Stimulated activated CD4-positive, alpha-beta T cell treated with anti-CD3 and anti-CD28 coated beads, TNF-alpha, amount 100 ng/mL, for 48 hours (primary cell): ENCODE results near the gene GAPDH.
"Not testable (repeated sequence)": the region's sequence is repeated elsewhere in the genome, so short reads cannot be mapped to it uniquely, and the experiment has no call there.

ENCODE experiments used
- DNase-seq, 3 donors: peaks; one replicate each; pipeline ENCODE4 v3.0.0-alpha.2; 2020; ENCODE audit warnings: low read depth in 3 of 3

Gene GAPDH

DNA sequence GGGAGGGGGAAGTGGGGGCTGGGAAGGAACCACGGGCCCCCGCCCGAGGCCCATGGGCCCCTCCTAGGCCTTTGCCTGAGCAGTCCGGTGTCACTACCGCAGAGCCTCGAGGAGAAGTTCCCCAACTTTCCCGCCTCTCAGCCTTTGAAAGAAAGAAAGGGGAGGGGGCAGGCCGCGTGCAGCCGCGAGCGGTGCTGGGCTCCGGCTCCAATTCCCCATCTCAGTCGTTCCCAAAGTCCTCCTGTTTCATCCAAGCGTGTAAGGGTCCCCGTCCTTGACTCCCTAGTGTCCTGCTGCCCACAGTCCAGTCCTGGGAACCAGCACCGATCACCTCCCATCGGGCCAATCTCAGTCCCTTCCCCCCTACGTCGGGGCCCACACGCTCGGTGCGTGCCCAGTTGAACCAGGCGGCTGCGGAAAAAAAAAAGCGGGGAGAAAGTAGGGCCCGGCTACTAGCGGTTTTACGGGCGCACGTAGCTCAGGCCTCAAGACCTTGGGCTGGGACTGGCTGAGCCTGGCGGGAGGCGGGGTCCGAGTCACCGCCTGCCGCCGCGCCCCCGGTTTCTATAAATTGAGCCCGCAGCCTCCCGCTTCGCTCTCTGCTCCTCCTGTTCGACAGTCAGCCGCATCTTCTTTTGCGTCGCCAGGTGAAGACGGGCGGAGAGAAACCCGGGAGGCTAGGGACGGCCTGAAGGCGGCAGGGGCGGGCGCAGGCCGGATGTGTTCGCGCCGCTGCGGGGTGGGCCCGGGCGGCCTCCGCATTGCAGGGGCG lies at the start of gene GAPDH:
Gene GAPDH, plus strand, starts transcription at position 595 of the 772 bp plus-strand sequence. CDS start 316 bp downstream, outside the sequence.
- DNase-seq, result peak; percentile 83 to 88 (median 87)

DNA sequence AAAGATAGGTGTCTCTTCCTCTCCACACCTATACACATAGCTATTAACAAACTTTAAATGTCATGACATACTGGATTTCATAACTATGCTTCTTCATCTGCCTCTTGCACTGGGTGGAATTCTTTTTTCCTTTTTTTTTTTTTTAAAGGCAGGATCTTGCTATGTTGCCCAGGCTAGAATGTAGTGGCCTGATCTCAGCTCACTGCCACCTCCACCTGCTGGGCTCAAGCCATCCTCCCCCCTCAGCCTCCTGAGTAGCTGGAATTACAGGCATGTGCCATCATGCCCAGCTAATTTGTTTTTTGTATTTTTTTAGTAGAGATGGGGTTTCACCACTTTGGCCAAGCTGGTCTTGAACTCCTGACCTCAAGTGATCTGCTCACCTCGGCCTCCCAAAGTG lies 46.1 kb upstream of the GAPDH start:
- no peak for DNase-seq

- DNase-seq, result no peak
Observed at GRCh38 chr12:6489449-6489848, 44.9 kb upstream of the GAPDH start.

GRCh38 chr12:6490673-6491072 lies 43.6 kb upstream of the GAPDH start:
- DNase-seq, result not testable (repeated sequence)

DNA sequence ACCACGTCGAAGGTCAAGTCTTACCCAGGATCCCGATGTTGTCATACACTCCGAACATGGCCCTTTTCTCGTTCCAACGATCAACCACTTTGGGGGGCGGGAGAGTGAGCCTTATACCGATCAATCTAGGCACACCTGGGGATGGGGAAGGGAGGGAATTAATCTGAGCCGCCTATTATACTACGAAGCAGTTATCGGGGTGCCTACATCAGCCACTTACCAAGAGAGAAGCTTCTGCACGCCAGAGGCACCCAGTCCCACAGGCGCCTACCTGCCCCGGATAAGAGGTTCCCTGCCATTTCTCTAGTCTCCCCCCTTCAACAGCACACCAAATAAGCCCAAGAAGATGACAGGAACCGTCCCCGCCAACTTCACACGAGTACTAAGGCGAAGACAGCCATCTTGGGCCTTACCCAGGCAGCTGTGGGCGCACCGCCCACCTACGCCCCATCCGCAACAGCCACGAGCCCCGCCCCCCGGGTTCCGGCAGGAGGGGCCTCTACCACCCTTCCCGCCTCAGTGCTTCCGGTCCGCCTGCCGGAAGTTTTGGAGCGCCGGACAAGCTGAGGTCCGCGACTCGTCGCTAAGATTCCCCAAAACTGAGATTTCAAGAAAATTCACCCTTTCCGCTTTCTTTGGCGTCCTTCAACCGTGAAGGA lies 41.4 kb upstream of the GAPDH start, which contains the start of gene MRPL51:
Gene MRPL51, minus strand, starts transcription at position 425 of the 659 bp plus-strand sequence. Its CDS starts 126 bp downstream, at position 299.
- DNase-seq, result peak; percentile 97 to 99 (median 98)

GRCh38 chr12:6493497-6494257 lies 40.6 kb upstream of the GAPDH start, which contains the start of gene NCAPD2:
Gene NCAPD2 (plus strand): TSS chr12:6494102. CDS start chr12:6495099, 997 bp downstream.
- peak; percentile 87 to 95 (median 95) for DNase-seq

GRCh38 chr12:6494258-6494743 lies 40.0 kb upstream of the GAPDH start:
- no peak for DNase-seq

- no peak for DNase-seq
Observed at GRCh38 chr12:6494968-6495367, 39.3 kb upstream of the GAPDH start.

DNA sequence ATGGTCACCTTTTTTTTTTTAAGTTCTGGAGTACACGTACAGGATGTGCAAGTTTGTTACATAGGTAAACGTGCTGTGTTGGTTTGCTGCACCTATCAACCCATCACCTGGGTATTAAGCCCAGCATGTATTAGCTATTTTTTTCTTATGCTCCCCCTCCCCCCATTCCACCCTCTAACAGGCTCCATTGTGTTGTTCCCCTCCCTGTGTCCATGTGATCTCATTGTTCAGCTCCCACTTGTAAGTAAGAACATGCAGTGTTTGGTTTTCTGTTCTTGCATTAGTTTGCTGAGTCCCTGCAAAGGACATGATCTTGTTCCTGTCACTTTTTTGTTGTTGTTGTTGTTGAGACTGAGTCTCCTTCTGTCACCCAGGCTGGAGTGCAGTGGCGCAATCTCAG lies 37.0 kb upstream of the GAPDH start:
- not testable (repeated sequence) for DNase-seq

GRCh38 chr12:6500466-6500865 lies 33.9 kb upstream of the GAPDH start:
- DNase-seq, result no peak

DNA sequence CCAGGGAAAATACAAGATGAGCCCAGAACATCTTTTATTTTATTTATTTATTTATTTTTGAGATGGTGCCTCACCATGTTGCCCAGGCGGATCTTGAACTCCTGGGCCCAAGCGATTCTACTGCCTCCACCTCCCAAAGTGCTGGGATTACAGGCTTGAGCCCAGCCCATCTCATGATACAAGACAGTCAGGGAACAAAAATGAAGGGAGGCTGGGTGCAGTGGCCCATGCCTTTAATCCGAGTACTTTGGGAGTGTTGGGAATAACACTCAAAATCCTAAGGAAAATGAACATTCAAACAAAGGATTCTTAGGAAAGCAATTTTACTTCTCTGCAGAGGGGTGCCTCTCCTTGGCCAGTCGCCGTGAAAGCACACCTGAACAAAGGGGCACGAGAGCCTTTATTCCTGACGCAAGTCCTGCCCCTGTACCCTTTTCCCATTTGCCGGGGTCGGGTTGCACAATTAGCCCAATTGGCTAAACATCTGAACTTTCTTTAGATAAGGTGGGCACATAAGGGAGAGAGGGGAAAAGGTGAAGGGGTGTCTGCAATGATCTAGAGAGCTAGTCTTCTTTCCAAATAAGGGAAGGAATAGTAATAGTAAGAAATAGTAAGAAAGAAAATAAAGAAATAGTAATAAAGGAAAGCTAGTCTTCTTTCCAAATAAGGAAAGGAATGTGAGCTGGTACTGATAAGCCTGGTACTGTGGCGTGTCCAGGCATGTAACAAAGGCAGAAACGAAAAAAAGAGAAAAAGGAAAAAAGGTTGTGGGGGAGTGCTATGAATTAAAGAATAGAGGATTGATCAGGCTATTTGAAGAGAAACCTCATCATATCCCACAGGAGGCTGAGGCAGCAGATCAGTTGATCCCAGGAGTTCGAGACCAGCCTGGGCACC lies 27.0 kb upstream of the GAPDH start:
- DNase-seq, result no peak

GRCh38 chr12:6508087-6508486 lies 26.2 kb upstream of the GAPDH start:
- DNase-seq, result no peak

- no peak for DNase-seq
Observed at GRCh38 chr12:6520186-6520585, 14.1 kb upstream of the GAPDH start.

GRCh38 chr12:6522193-6522592 lies 12.1 kb upstream of the GAPDH start:
- DNase-seq, result no peak

DNA sequence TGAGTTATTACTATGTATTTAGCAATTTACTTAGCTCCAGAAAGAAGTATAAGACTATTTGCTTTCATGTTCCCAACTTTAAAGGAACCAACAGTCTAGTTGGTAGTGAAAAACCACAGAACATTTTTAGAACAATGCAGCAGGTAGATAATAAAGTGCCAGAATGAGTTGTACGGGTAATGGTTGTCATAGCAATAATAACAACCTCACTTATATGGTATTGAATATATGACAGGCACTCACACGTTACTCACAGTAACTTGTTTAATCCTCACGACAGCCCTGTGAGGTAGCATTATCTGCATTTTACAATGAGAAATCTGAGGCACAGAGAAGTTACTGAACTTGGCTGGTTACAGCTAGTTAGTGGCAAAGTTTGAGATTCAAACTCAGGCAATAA lies 10.6 kb upstream of the GAPDH start:
- DNase-seq, result no peak

- DNase-seq, result no peak
Observed at GRCh38 chr12:6524648-6525047, 9.7 kb upstream of the GAPDH start.

DNA sequence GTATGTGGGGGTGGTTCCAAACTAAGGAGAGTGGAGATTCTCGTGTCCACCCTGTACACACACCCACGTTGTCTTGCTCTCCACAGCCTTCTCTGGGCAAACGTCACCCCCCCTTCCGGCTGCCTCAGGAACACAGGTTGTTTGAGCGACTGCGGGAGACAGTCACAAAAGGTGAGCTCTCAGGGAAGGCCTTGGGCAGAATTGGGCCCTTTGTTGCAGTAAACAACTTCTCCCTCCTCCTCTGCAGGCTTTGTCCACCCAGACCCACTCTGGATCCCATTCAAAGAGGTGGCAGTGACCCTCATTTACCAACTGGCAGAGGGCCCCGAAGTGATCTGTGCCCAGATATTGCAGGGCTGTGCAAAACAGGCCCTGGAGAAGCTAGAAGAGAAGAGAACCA lies 8.1 kb upstream of the GAPDH start:
- DNase-seq, result no peak

- no peak for DNase-seq
Observed at GRCh38 chr12:6526766-6527525, 7.4 kb upstream of the GAPDH start.

DNA sequence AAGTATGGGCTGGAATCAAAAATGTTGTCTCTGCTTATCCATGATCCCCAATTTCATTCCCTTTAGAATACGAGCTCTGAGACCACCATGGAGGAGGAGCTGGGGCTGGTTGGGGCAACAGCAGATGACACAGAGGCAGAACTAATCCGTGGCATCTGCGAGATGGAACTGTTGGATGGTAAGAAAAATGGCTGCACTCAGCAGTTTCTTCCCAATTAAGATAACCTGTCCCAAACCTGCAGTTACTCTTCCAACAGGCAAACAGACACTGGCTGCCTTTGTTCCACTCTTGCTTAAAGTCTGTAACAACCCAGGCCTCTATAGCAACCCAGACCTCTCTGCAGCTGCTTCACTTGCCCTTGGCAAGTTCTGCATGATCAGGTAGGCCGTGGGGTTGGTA lies 6.6 kb upstream of the GAPDH start:
- no peak for DNase-seq

DNA sequence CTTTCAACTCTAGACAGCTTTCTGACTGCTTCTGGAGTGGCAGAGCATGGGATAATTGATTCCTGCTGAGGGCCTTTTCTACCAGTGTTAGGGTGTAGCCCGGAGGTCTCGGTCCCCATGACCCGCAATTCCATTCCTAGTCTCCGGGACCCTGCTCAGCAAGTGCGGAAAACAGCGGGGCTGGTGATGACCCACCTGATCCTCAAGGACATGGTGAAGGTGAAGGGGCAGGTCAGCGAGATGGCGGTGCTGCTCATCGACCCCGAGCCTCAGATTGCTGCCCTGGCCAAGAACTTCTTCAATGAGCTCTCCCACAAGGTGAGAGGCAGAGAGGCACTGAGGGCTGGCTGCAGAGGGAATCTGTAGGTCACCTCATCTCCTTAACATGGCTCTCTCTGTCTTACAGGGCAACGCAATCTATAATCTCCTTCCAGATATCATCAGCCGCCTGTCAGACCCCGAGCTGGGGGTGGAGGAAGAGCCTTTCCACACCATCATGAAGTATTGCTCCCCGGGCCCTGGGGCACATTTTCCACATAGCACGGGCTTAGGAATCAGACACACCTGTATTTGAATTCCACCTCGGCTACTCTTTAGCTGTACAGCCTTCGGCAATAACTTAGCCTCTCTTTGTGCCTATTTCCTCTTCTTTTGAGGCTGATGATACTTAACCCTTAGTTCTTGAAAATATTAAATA lies 5.6 kb upstream of the GAPDH start:
- no peak for DNase-seq
